Ovary (tissue), 3 donors: ENCODE data around the gene AAK1.

Experiments
- CTCF ChIP-seq, 3 donors: fragments of 450-650 bp in 2 of 3; fragments of 200-600 bp in 1 of 3; IDR thresholded peaks; one replicate each; pipeline versions ENCODE4 v1.5.1 to v1.8.0; 2016 to 2022; ENCODE audit warnings: antibody characterized with exemption in 3 of 3, mild to moderate bottlenecking in 1 of 3
- EP300 ChIP-seq: sonication (generic); formaldehyde crosslinking; IDR thresholded peaks from one replicate; pipeline ENCODE4 v1.6.1; 2017; ENCODE audit warnings: antibody characterized with exemption
- POLR2A ChIP-seq: fragments of 450-650 bp; IDR thresholded peaks from one replicate; pipeline ENCODE4 v1.6.1; 2017; ENCODE audit warnings: antibody characterized with exemption, mild to moderate bottlenecking, moderate library complexity
- donor health status: DM: no; HTN: no; CAD: no.

- TF ChIP-seq POLR2A: no peak
- TF ChIP-seq EP300: no peak
- no peak for TF ChIP-seq CTCF (IDR thresholded peaks at IDR 0.05)
Observed at GRCh38 chr2:69567909-69568300, 75.6 kb downstream of the AAK1 start.
